ENCODE results near the gene CD9.
"Not testable (repeated sequence)": the region's sequence is repeated elsewhere in the genome, so short reads cannot be mapped to it uniquely, and the experiment has no call there.

The CD9 gene

GRCh38 chr12:6180268-6181051, 19.7 kb upstream of the CD9 start:
- DNase-seq, result no peak

DNA sequence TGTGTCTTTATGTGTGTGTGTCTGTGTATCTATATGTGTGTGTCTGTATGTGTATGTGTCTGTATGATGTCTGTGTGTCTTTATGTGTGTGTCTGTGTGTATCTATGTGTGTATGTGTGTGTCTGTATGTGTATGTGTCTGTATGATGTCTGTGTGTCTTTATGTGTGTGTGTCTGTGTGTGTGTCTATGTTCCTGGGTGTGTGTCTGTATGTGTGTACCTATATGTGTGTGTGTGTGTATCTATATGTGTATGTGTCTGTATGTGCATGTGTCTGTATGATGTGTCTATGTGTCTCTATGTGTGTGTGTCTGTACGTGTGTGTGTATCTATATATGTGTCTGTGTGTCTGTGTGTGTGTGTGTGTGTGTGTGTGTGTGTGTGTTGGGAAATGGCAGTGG, 19.0 kb upstream of the CD9 start:
- DNase-seq, result no peak

GRCh38 chr12:6181583-6182278, 18.5 kb upstream of the CD9 start:
- no peak for DNase-seq

GRCh38 chr12:6182279-6182898, 17.8 kb upstream of the CD9 start:
- DNase-seq, result no peak

DNA sequence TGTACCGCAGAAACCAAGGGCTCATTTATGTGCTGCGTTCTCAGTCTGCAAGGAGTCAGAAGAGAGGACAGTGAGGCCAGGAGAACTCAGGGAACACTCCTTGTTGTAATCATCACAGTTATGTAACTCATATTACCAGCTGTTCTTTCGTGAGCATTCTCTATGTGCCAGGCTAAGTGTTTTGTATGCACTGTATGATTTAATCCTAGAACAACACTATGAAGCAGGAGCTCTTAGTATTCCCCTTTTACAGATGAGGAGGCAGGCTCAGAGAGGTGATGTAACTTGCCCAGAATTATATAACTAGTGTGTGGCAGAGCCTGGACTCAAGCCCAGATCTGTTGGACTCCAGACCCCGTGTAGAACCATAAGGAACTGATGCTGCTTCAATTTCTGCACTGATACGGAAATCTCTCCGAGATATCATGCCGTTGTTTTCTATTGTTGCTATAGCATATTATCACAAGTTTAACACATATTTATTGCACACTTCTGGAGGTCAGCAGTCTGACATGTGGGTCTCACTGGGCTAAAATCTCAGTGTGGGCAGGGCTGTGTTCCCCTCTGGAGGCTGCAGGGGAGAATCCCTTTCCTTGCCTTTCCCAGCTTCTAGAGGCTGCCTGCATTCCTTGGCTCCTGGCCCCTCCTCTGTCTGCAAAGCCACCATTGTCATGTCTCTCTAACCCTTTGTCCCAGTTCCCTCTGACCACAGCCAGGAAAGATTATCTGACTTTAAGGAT, 16.3 kb upstream of the CD9 start:
- no peak for DNase-seq

DNA sequence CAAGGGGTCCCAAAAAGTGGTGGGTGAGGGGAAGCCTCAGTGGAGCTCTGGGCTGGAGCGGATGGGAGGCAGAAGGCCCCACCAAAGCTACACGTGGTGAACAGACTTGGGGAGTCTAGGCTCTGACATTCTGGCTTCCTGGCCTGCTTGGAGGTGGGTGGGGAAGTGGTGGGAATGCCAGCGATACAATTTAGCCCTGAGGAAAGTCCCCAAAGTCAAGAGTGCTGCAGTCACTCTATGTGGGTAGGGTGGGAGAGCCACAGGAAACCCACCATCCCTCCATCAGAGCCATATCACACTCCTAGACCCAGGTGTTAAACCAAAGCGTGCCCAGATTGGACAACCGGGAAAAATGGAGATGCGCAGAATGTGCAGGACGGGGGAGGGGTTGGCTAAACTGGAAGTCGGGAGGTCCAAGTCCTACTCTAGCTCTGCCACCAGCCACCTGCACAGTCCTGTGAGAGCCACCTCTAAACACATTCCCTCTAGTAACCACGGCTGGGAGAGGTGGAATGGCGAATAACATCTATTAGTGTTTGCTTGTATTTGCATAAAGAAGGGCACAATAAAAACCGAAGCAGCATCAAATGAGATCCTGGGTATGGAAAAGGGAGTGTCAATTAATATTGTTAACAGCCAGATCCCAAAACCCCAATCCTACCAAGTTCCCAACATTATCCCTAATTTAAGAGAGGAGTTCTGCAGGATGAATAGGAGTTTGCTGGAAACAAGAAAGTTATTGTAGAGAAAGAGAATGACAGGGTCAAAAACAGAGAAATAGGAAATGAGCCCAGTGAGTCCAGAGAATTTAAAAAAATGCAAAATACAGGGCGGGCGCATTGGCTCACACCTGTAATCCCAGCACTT, 14.0 kb upstream of the CD9 start:
- DNase-seq, result no peak

DNA sequence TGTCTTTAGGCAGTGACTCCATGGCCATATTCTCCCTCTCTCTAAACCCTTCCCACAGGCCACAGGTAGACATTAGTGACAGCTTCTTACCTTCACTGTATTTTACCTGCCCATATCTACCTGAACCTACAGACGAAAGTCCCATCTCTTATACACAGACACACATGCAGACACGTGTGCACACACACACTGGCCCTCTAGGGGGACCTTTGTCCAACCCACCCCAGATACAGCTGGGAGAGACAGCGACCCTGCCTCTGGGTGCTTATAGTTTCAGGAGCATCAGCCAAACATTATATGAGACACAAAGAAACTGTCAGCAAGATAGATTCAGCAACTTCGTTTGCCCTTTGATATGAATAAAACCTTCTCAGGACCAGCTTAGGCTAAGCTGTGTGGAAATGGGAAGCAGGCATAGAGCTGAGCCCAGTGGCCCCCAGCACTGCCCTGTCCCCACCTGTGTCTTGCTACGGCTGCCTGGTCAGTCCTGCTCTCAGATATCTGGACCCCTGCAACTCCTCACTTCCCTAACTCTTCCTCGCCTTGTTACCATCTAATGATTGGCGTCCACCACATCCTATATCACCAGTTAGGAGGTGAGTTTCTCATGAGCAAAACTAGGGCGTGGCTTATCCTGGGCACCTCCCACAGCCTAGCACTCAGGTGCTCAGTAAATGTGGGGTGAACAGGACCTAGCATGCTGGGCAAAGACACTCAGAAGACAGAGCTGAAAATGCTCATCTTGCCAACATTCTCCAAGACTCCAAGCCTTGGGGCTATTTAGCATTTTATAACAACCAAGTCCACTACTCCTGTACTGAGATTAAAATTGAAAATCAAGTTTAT, 12.0 kb upstream of the CD9 start:
- DNase-seq, result no peak

DNA sequence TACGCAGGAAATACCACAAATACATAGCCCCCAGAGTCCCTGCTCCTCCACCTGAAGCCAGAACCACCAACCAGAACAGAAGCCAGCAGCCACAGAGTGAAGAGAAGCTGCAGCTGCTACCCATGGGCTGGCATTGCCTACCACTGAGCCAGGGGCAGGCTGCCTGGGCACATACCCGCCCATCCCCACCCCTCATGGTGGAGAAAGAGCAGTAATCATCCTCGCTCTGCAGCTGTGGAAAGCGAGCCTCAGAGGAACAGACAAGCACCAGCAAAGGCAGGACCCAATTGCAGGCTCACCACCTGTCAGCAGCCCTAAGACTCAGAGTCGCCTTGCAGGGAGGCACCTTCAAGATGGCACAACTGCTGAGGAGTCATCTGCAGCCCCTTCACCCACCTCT, 11.2 kb upstream of the CD9 start:
- no peak for DNase-seq

GRCh38 chr12:6189952-6190598, 10.1 kb upstream of the CD9 start:
- DNase-seq, result not testable (repeated sequence)

- DNase-seq, result not testable (repeated sequence)
These were observed 9.3 kb upstream of the CD9 start for GRCh38 chr12:6190767-6191530.

DNA sequence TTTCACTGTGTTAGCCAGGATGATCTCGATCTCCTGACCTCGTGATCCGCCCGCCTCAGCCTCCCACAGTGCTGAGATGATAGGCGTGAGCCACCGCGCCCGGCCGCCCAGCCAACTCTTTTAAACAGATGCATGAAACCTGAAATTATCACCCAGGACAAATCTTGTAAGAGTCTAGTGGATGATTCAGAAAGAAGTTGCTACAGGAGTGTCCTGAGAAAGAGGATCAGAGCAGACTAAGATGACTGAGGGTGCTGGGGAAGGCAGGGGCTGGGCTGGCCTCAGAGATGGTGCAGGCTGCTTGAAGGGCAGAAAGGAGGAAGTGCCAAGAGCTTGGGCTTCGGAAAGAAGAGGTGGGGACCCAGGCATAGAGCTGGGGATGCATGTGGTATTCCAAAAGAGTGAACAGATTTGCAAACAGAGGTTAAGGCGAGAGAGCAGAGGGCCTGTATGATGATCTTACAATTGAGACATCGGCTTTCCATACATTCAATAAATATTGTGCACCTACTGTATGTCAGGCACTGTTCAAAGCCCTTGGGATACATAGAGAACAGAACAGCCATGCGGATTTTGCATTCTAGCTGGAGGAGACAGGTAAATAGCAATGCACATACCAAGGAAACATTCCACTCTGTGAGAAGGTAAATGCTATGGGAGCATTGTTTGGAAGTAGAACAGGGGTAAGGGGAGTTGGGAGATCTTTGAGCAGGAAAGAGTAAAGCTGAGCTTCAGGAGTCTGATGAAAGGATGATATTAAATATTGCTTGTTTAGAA, 7.4 kb upstream of the CD9 start:
- DNase-seq, result no peak

DNA sequence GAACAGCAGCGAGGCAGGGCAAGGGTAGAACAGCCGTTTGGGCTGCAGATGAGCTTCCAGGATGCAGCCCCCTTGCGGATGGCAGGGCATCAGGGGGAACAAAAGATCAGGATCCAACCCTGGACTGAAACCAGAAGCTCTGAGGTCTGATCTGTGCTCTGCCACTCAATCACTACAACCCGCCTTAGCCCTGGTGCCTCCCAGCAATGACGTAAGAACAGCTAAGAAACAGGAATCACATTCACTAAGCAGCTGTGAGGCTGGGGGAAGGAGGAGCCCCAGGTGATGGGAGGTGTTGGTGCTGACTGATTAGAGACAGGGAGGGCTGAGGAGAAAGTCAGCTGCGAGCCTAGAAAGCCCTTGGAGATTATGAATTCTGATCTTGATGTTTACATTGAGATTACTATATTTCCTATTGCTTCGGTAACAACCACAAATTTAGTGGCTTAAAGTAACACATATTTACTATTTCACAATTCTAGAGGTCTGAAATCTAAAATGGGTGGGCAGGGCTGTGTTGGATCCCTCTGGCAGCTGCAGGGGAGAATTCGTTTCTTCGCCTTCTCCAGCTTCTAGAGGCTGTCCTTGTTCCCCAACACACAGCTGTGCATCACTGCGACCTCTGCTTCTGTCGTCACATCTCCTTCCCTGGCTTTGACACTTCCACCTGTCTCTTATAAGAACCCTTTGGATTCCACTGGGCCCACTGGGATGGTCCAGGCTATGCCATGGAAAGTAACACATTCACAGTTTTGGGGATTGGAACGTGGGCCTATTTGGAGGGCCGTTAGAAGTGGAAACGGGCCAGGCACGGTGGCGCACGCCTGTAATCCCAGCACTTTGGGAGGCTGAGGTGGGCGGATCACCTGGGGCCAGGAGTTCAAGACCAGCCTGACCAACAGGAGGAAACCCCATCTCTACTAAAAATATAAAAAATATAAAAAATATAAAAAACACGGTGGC, 6.1 kb upstream of the CD9 start:
- no peak for DNase-seq

GRCh38 chr12:6195665-6196535, 4.3 kb upstream of the CD9 start:
- DNase-seq, result peak; percentile 76

- DNase-seq, result no peak
These were observed 2.1 kb upstream of the CD9 start for GRCh38 chr12:6198051-6198450.

DNA sequence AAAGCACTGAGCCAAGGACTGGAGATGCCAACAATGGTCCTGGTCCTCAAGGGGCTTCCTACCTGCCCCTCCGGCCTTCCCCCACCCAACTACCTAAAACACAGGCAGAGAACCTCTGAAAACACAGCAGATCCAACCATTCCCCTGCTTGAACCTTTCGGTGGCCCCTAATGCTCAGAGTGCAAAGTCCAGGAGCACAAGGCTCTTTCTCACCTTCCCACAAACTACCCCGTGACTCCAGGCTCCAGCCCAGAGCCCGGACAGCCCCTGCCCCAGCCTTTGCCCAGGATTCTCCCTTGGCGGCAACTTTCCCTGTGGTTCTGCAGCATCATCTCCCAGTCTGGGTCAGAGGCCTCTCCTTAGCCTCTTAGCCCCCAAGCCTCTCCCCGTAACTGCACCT, 1.6 kb upstream of the CD9 start:
- DNase-seq, result no peak

- DNase-seq, result peak; percentile 27
These were observed 1.1 kb upstream of the CD9 start for GRCh38 chr12:6198985-6199530.
